HEK293 (cell line): ENCODE results near the gene ADAMTS10.

Experiments used
- CTCF ChIP-seq: fragments of 450-650 bp; formaldehyde crosslinking; IDR thresholded peaks from 2 replicates; pipeline ENCODE4 v1.5.1; 2016; ENCODE audit warnings: missing biosample characterization, missing genetic modification characterization
- PRDM10 ChIP-seq: fragments of 450-650 bp; formaldehyde crosslinking; IDR thresholded peaks from 2 replicates; pipeline ENCODE4 v1.5.1; 2016; ENCODE audit warnings: missing biosample characterization, missing genetic modification characterization
- REST ChIP-seq: fragments of 450-650 bp; formaldehyde crosslinking; IDR thresholded peaks from 2 replicates; pipeline ENCODE4 v1.5.1; 2016; ENCODE audit warnings: missing biosample characterization, missing genetic modification characterization
- ZNF274 ChIP-seq, 2 experiments: fragments of 200-500 bp in 1 of 2; fragments of 450-650 bp in 1 of 2; sonication (Bioruptor generic) in 1 of 2; formaldehyde crosslinking in 1 of 2; IDR thresholded peaks; 2 replicates each; pipeline versions ENCODE4 v1.5.1 to v1.6.1; 2014 to 2016; ENCODE audit warnings: borderline replicate concordance in 1 of 2, inconsistent platforms in 1 of 2, low read length in 1 of 2, missing biosample characterization in 1 of 2, missing genetic modification characterization in 1 of 2
- ZNF416 ChIP-seq: fragments of 450-650 bp; formaldehyde crosslinking; IDR thresholded peaks from 2 replicates; pipeline ENCODE4 v1.5.1; 2016; ENCODE audit warnings: missing biosample characterization, missing genetic modification characterization
- ZNF585B ChIP-seq: fragments of 450-650 bp; formaldehyde crosslinking; IDR thresholded peaks from 2 replicates; pipeline ENCODE4 v1.5.1; 2016; ENCODE audit warnings: missing biosample characterization, missing genetic modification characterization
- ZNF623 ChIP-seq: fragments of 450-650 bp; formaldehyde crosslinking; IDR thresholded peaks from 2 replicates; pipeline ENCODE4 v1.5.1; 2016; ENCODE audit warnings: missing biosample characterization, missing genetic modification characterization
- ZSCAN23 ChIP-seq: fragments of 450-650 bp; formaldehyde crosslinking; IDR thresholded peaks from 2 replicates; pipeline ENCODE4 v1.5.1; 2016; ENCODE audit warnings: missing biosample characterization, missing genetic modification characterization

- TF ChIP-seq REST (tag by site-specific recombination) (no peak), CTCF (tag by site-specific recombination) (no peak), ZNF274 (IDR thresholded peaks at IDR 0.05; ENCODE audit: low read length) (no peak), ZNF274 (tag by site-specific recombination; IDR thresholded peaks at IDR 0.05; ENCODE audit: borderline replicate concordance) (no peak), ZNF416 (tag by site-specific recombination) (no peak), ZNF585B (tag by site-specific recombination) (no peak), PRDM10 (tag by site-specific recombination) (no peak), ZSCAN23 (no peak), ZNF623 (tag by site-specific recombination) (no peak)
Measured at GRCh38 chr19:8552810-8553209, 57.7 kb downstream of the ADAMTS10 start.
